Myocyte (in vitro differentiated cells): ENCODE results near the gene CLINT1. TPM values are rescaled to one million over a fixed set of nuclear protein-coding genes. Genes with fewer than 3 reads are reported as not detected.
"Not testable (repeated sequence)": the region's sequence is repeated elsewhere in the genome, so short reads cannot be mapped to it uniquely, and the experiment has no call there.

Source experiments
- DNase-seq: peaks from one replicate; pipeline ENCODE4 v3.0.0-alpha.2; 2012; ENCODE audit warnings: low read depth
- polyA plus RNA-seq: library from polyadenylated mRNA; unstranded; fragments of >200 nt; gene quantifications from one replicate; pipeline ENCODE4 v1.2.1, GENCODE V29; 2012; ENCODE audit warnings: missing spikeins
- total RNA-seq: library from RNA; depleted of rRNA; stranded (reverse); fragments of >200 nt; gene quantifications from 2 replicates; pipeline ENCODE4 v1.2.3, GENCODE V29; 2014

The CLINT1 gene
- 69.9 and 81.2 TPM in 2 replicates for total RNA-seq
- 62.6 TPM for polyA plus RNA-seq

DNA sequence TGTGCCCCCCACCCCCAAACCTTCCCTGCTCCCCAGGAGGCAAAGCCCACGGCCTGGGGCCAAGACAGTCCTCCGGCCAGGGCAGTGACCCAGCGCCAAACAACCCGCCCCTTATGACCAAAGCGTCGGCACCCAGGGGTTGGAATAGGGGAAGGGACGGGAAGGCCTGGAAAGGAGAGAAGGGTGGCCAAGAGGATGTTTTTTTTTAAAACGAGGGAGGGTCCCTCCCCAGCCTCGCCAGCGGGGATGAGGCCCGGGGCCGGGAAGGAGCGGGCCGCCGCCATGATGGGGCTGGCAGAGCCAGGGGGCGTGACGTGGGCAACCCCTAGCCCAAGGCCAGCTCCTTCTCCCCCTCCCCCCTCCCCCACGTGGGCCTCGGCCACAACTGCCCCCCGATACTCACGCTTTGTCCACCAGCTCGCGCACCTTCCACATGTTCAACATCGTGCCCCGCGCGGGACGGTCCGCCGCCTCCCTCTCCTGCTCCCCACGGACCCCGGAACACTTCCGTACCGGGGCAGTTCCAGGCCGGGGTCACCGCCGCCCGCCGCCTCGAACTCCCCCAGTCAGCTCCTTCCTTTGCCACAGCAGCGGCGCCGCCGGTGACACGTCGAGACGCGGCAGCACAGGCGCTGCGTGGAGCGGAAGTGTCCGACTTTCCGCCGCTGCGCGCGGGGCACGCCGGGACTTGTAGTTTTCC, at the start of gene CLINT1:
Gene CLINT1, minus strand, starts transcription at position 619 of the 700 bp plus-strand sequence. Its CDS starts 175 bp downstream, at position 444.
- DNase-seq: peak; percentile 93

DNA sequence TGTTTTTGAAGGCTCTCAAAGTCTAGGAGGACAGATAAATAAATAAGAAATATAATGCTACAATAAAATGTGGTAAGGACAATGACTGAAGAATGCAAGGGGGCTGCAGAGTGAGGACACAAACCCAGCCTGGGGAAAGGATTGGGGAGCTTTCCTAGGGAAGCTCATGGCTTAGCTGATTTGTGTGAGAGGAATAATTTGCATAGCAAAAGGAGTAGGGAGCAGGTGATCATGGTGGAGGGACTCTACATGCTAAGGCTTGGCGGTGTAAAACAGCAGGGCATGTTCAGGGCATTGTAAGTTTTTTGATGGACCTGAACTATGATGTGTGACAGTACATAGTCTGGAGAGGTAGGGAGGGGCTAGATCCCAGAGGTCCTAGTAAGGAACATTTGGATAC, 49.5 kb upstream of the CLINT1 start:
- DNase-seq: no peak

DNA sequence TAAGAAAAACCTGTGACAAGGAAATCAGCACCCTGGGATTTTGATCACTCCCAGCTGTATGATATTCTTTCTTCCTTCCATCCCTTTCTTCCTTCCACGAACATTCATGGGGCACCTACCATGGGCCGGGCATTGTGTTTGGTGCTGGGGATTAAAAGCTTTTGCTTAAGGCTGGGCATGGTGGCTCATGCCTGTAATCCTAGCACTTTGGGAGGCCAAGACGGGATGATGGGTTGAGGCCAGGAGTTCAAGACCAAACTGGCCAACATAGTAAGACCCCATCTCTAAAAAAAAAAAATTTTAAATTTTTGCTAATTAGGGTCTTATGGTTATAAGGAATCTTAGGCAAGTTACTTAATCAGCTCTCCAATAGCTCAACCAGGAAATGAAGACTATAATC, 48.5 kb upstream of the CLINT1 start:
- no peak for DNase-seq

DNA sequence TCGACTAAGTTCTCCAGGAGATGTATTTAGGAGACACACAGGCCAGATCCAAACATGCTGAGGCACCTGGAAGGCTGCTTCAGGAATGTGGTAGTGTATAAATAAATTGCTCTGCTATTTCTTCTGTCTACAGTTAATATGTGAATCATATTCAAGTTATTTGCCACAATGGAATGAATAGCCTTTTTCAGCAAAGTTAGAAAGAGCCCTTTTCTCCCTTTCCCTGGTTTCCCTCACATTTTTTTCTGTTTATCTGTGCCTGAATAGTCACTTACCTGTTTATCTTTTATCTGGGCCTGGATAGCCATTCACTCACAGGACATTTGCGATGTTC, 44.1 kb upstream of the CLINT1 start:
- DNase-seq: no peak

GRCh38 chr5:157902449-157903116, 43.6 kb upstream of the CLINT1 start:
- no peak for DNase-seq

GRCh38 chr5:157900644-157901043, 41.7 kb upstream of the CLINT1 start:
- no peak for DNase-seq

DNA sequence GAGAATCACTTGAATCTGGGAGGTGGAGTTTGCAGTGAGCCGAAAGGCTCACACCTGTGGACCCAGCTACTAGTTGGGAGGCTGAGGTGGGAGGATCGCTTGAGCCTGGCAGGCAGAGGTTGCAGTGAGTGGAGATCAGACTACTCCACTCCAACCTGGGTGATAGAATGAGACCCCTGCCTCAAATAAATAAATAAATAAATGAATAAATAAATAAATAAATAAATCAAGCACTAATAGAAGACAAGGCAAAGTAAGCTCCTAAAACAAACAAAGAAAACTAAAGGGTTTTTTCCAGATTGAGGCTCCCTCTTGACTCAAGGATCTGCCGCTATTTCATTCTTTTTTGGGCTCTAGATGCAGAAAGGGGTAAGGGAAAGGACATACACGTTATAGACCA, 34.7 kb upstream of the CLINT1 start:
- no peak for DNase-seq

DNA sequence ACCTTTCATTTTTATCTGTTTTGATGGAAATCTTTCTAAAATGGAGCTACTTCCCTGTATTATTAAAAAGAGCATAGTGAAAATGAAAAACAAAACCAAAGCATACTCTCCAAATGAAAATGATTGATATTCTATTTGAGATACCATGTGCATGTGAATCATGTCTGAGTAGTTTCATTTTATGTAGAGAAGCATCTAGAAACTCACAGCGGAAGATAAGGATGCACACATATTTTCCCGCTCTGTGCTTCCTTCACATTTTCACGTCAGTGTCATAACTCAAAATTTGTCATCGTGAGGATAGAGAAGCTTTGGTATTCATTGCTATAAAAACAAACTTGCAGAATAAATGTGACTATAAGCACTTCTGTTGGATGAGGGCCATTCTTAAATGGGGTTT, 34.0 kb upstream of the CLINT1 start:
- DNase-seq: no peak

GRCh38 chr5:157890836-157891597, 32.1 kb upstream of the CLINT1 start:
- no peak for DNase-seq

DNA sequence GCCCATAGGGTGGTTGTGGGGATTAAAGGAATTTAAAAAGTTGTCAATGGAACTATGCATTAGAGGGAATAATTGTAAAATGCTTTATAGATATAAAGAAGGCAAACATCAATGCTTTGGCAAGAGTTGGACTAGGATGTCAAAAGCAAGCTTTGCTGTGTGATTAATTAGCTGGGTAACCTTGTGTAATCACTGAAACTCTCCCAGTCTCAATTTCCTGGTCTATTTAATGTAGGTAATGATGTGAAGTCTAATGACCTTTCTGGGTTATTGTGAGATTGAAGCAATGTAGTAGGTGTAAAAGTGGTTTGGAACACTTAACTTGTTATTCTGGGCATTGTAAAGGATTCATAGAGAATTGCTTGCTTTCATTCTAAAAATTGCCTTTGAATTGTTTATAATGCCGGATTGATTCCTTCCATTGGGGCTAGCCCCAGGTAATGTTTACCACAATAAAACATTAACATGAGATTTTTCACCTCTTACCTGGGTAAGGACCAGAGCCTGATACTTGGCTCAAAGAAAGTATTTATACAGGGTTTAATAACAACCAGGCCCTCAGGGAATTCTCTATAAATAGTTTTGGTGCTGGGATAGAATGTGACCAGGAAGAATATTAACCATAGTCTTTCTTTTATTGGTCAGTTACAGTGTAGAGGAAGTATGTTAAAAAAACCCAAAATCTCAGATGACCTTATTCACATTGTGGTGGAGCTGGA, 30.0 kb upstream of the CLINT1 start:
- no peak for DNase-seq

GRCh38 chr5:157886796-157887380, 27.9 kb upstream of the CLINT1 start:
- no peak for DNase-seq

GRCh38 chr5:157885051-157885450, 26.1 kb upstream of the CLINT1 start:
- not testable (repeated sequence) for DNase-seq

GRCh38 chr5:157881498-157881897, 22.6 kb upstream of the CLINT1 start:
- DNase-seq: not testable (repeated sequence)

DNA sequence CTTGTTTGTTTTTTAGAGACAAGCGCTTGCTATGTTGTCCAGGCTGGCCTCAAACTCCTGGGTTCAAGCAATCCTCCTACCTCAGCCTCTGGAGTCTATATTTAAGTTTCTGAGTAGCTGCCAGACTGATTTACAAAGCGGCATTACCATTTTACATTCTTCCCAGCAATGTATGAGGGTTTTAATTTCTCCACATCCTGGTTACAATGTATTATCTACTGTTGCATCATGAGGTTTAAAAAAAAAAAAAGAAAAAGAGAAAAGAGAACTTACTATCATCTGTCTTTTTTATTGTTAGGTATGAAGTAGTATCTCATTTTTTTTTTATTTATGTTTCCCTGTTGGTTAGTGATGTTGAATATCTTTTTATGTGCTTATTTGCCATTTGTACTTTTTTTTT, 18.9 kb upstream of the CLINT1 start:
- no peak for DNase-seq

GRCh38 chr5:157874861-157875260, 15.9 kb upstream of the CLINT1 start:
- no peak for DNase-seq

DNA sequence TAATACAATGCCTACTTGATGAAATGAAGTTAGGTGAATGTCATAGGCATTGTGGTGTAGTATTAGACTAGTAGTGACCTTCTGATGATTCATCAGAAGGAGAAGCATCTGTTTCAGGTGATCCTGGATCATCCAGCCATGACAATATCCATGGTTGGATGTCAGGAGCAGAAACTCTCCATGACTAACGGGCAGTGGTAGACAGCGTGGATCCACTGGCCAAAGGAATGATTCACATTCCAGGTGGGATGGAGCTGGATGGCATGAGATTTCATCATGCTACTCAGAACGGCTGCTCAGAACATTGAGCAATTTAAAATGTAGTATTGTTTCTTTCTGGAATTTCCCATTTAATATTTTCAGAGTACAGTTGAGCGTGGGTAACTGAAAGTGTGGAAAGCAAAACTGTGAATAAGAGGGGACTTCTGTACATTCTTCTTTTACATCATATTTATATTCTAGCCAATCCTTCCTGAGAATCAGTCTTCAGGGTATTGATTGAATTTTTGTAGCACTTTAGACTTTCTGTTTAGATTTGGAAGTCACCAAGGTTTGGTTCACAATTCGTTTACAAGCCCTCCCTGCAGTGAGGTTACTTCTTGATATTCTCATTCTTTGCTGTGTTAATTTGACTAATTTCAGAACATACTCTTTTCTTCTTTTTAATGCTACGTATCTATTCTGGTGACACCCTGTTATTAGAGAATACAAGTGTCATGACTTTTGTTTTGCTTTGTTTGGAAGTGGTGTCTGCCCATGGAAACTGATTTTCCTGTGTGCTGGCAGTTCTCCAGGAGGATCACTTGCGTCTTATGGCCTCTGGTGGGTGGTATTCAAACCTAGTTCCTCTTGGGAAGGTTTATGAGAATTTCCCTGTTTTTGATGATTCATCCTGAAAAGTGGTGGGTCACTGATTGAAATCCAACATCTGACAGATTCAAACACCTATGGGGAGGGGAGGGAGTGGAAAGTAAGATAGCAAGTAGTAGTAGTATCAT, 12.2 kb upstream of the CLINT1 start:
- DNase-seq: peak; percentile 51

DNA sequence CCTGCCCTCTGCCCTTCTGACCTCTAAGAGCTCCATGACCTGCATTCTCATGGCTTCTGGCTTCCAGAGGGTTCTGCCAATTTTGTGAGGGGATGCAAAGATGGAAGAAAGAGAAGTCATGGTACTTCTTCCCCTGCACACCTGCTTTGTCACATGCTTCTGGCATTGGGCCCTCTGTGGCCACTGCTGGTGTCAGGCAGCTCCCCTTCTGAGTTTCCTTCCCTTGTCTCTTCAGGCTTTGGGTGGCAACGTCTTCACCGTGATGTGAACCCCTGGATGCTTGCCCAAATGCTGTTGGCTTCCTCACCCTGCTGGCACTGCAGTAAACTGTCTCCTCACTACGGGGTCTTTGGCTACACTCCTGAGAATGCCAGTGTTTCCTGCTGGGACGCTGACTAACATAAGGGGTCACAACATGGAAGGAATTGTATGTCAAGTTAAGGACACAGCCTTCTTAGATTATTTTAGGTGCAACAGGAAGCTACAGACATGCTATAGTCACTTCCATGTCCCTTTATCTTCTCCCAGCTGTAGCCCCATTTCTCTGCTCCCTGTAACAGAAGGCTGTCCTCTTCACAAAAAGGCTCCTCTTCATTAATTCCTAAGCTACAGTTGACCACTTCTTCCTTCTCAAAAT, 8.9 kb upstream of the CLINT1 start:
- no peak for DNase-seq

DNA sequence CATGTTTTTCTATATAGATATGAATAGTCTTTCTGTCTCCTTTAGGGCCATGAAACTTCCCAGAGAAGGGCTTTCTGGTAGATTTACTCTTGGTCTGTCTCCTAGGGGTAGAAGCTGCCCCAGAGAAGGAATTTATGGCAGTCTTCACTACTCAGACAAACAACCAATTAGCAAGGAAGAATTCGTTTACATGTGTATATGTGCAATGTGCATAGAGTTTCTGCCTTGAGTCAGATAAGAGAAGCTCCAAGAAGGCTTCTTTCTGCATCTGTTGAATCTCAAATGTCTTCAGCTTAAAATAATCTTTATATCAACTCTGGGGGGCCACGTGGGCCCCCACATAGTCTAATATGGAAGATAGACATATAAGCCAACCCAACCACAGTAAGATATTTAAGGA, 7.6 kb upstream of the CLINT1 start:
- no peak for DNase-seq

GRCh38 chr5:157865781-157866180, 6.8 kb upstream of the CLINT1 start:
- DNase-seq: no peak

- no peak for DNase-seq
Observed at GRCh38 chr5:157864067-157864466, 5.1 kb upstream of the CLINT1 start.
